GM23248 (cell line): Measurements from ENCODE around the gene RERE. TPM values are rescaled to one million over a fixed set of nuclear protein-coding genes. Genes with fewer than 3 reads are reported as not detected.

Experiments used
- DNase-seq: peaks from one replicate; pipeline ENCODE4 v3.0.0-alpha.2; 2015
- H2AFZ ChIP-seq: fragments of 200-600 bp; sonication (generic); 2 replicates; pipeline ENCODE4 v1.6.1; 2016; ENCODE audit warnings: antibody characterized with exemption
- H3F3A ChIP-seq: fragments of 200-600 bp; sonication (generic); 2 replicates; pipeline ENCODE4 v1.6.1; 2016; ENCODE audit warnings: mild to moderate bottlenecking, antibody characterized with exemption, mixed run types; ENCODE audit not compliant: insufficient read depth
- H3K27ac ChIP-seq: fragments of 200-600 bp; sonication (generic); 2 replicates; pipeline ENCODE4 v1.5.1; 2016; ENCODE audit warnings: mild to moderate bottlenecking
- H3K27me3 ChIP-seq: fragments of 200-600 bp; sonication (generic); replicated peaks from 2 replicates; pipeline ENCODE4 v1.6.1; 2016; ENCODE audit warnings: mild to moderate bottlenecking; ENCODE audit not compliant: insufficient read depth
- H3K36me3 ChIP-seq: fragments of 200-600 bp; sonication (generic); 2 replicates; pipeline ENCODE4 v1.6.1; 2016; ENCODE audit warnings: low read depth, mild to moderate bottlenecking
- H3K4me1 ChIP-seq: fragments of 200-600 bp; sonication (generic); 2 replicates; pipeline ENCODE4 v1.6.1; 2016; ENCODE audit warnings: mild to moderate bottlenecking; ENCODE audit not compliant: insufficient read depth
- H3K4me2 ChIP-seq: fragments of 200-600 bp; sonication (generic); one replicate; pipeline ENCODE4 v1.6.1; 2016; ENCODE audit warnings: mild to moderate bottlenecking; ENCODE audit not compliant: unreplicated experiment
- H3K4me3 ChIP-seq: fragments of 200-600 bp; sonication (generic); 2 replicates; pipeline ENCODE4 v1.5.1; 2016; ENCODE audit warnings: mild to moderate bottlenecking
- H3K79me2 ChIP-seq: fragments of 200-600 bp; sonication (generic); 2 replicates; pipeline ENCODE4 v1.6.1; 2016; ENCODE audit warnings: mild to moderate bottlenecking; ENCODE audit not compliant: insufficient read depth
- H3K9ac ChIP-seq: fragments of 200-600 bp; sonication (generic); 2 replicates; pipeline ENCODE4 v1.6.1; 2016; ENCODE audit warnings: mild to moderate bottlenecking
- H3K9me2 ChIP-seq: fragments of 200-600 bp; sonication (generic); 2 replicates; pipeline ENCODE4 v1.6.1; 2016; ENCODE audit warnings: mixed run types, mild to moderate bottlenecking, moderate library complexity; ENCODE audit not compliant: insufficient read depth
- H3K9me3 ChIP-seq: fragments of 200-600 bp; sonication (generic); one replicate; pipeline ENCODE4 v1.6.1; 2017; ENCODE audit warnings: low read depth
- H4K20me1 ChIP-seq: fragments of 200-600 bp; sonication (generic); 2 replicates; pipeline ENCODE4 v1.6.0; 2016; ENCODE audit not compliant: insufficient read depth
- EZH2 ChIP-seq: fragments of 200-600 bp; sonication (generic); IDR thresholded peaks from 2 replicates; pipeline ENCODE4 v1.6.1; 2018; ENCODE audit warnings: antibody characterized with exemption, mild to moderate bottlenecking; ENCODE audit not compliant: insufficient read depth, poor library complexity, severe bottlenecking
- EZH2phosphoT487 ChIP-seq: fragments of 200-600 bp; sonication (generic); IDR thresholded peaks from 2 replicates; pipeline ENCODE4 v1.6.1; 2018; ENCODE audit warnings: antibody characterized with exemption, moderate library complexity, mild to moderate bottlenecking, low read depth; ENCODE audit not compliant: insufficient read depth
- WGBS, 2 experiments: methylation state at CpG; one replicate each; pipeline ENCODE4 v1.1.6; 2015 to 2017; ENCODE audit warnings: low lambda C conversion rate in 2 of 2, low coverage in 1 of 2; ENCODE audit errors: missing lambda C conversion rate in 2 of 2; 5-methylcytosine and 5-hydroxymethylcytosine counted together
- in situ Hi-C: fragments of 300-500 bp; cut with MboI; formaldehyde crosslinking; loops from 2 replicates; pipeline ENCODE4 v1.15.0; 2020
- polyA plus RNA-seq: library from polyadenylated mRNA; unstranded; fragments of >200 nt; fragmentation: Nextera tagmentation; extraction: Ambion mirVana; gene quantifications from 2 replicates; pipeline ENCODE4 v1.2.1, GENCODE V29; 2016
- total RNA-seq: library from RNA; depleted of rRNA; stranded (reverse); fragments of >200 nt; shearing (Covaris generic); gene quantifications from 2 replicates; pipeline ENCODE4 v1.2.3, GENCODE V29; 2014

Gene RERE
- total and polyA plus RNA-seq, 2 experiments from 2014 or later, result 26.0 to 26.2 TPM

DNA sequence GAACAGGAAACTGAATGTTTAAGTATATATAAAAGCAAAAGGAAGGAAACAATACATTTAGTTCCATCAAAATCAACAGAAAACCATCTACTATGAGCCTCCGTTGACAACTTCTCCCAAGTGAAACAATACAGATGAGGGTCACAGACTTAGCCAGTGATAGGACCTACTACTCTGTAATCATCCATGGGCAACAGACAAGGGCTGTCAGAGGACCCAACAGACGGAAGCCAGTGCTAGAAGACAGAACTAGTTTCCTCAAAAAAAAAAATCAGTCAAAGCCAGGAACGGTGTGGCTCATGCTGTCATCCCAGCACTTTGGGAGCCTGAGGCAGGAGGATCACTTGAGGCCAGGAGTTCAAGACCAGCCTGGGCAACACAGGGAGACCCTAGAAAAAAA is 20.6 kb downstream of the RERE start:
- 63 to 64% methylated on average over 3 of the region's 3 CpGs for WGBS, 2 experiments
- Histone ChIP-seq H3K36me3 (no peaks in the 10 kb centered on the region), H2AFZ (no peak overlapping the region), H3K79me2 (peaks cover 9% of the 10 kb centered on the region), H3K4me3 (no peak overlapping the region), H3K27ac (no peak overlapping the region), H4K20me1 (no peaks in the 10 kb centered on the region), H3K27me3 (no peaks in the 10 kb centered on the region), H3K4me1 (no peaks in the 10 kb centered on the region), H3K9ac (no peak overlapping the region), H3K4me2 (no peak overlapping the region), H3K9me2 (no peaks in the 10 kb centered on the region), H3K9me3 (no peaks in the 10 kb centered on the region), H3F3A (peaks cover 6% of the 10 kb centered on the region; the same call in 1 of the 2 replicates)
- TF ChIP-seq EZH2, result no peak
- TF ChIP-seq EZH2phosphoT487, result no peak
- in situ Hi-C loops, result no loop called here
- DNase-seq, result no peak

DNA sequence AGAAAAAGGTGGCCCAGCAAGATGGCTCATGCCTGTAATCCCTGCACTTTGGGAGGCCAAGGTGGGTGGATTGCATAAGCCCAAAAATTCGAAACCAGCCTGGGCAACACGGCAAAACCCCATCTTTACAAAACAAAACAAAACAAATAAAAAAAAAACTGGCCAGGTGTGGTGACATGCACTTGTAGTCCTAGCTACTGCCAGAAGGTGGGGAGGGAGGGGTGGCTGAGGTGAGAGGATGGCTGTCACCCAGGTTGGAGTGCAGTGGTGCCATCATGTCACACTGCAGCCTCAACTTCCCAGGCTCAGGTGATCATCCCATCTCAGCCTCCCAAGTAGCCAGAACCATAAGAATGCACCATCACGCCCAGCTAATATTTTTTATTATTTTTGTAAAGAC is 22.8 kb downstream of the RERE start:
- Histone ChIP-seq H3K27me3 (no peaks in the 10 kb centered on the region), H2AFZ (no peak overlapping the region), H3K79me2 (peaks cover 9% of the 10 kb centered on the region; the same call in 1 of the 2 replicates), H3K36me3 (no peaks in the 10 kb centered on the region), H3K9me3 (no peaks in the 10 kb centered on the region), H3F3A (peaks cover 6% of the 10 kb centered on the region; the same call in 1 of the 2 replicates), H3K9ac (no peak overlapping the region), H3K4me1 (no peaks in the 10 kb centered on the region), H3K27ac (no peak overlapping the region), H3K4me3 (no peak overlapping the region), H3K9me2 (no peaks in the 10 kb centered on the region), H3K4me2 (no peak overlapping the region), H4K20me1 (no peaks in the 10 kb centered on the region)
- in situ Hi-C loops, result no loop called here
- 96 to 100% methylated on average over 3 of the region's 3 CpGs for WGBS, 2 experiments
- no peak for DNase-seq
- no peak for TF ChIP-seq EZH2phosphoT487
- no peak for TF ChIP-seq EZH2

DNA sequence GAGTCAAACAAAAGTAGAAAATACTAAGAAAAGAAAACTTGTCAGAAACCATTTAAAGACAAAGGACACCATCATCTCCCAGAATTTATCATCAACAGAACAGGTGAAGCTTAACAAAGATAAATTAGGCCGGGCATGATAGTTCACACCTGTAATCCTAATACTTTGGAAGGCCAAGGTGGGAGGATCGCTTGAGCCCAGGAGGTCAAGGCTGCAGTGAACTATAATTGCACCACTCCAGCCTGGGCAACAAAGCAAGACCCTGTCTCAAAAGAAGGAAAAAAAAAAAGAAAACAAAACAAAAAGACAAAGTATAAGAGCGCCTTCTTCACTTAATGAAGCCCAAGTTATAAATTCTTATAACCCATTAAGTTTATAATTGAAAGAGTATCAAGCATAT is 25.6 kb downstream of the RERE start:
- H4K20me1 ChIP-seq, result no peaks in the 10 kb centered on the region
- WGBS, 2 experiments, result 93 to 97% methylated on average over 3 of the region's 3 CpGs
- peaks cover 9% of the 10 kb centered on the region; the same call in 1 of the 2 replicates for H3K79me2 ChIP-seq

DNA sequence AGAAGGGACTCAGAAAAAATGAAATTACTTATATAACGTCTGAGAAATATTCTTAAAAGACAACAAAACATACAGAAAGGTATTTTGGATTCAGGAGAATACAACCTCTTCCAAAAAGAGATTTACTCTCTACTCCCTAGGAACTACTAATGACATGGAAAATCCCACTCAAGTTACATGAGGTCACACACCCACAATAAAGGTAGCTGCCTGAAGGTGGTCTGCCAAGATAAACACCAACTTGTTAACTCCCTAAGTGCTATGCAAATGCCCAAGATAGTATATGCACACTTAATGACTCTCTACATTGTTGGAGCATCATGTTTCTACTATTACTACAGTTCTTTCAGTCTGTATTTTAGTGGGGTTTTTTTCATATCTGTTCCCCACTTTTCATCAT is 26.5 kb downstream of the RERE start:
- WGBS, 2 experiments, result 50 to 74% methylated on average over 1 of the region's 1 CpG
- H2AFZ ChIP-seq, result no peak overlapping the region
- H3K4me3 ChIP-seq, result no peak overlapping the region
- peaks cover 9% of the 10 kb centered on the region; the same call in 1 of the 2 replicates for H3K79me2 ChIP-seq
- no peaks in the 10 kb centered on the region for H3K9me2 ChIP-seq
- H3K4me1 ChIP-seq, result no peaks in the 10 kb centered on the region
- H3K27ac ChIP-seq, result no peak overlapping the region
- H3K9me3 ChIP-seq, result no peaks in the 10 kb centered on the region
- in situ Hi-C loops, result no loop called here
- no peak for TF ChIP-seq EZH2
- TF ChIP-seq EZH2phosphoT487, result no peak
- no peak overlapping the region for H3K4me2 ChIP-seq
- H3K36me3 ChIP-seq, result no peaks in the 10 kb centered on the region
- H4K20me1 ChIP-seq, result no peaks in the 10 kb centered on the region
- H3K9ac ChIP-seq, result no peak overlapping the region
- H3F3A ChIP-seq, result no peaks in the 10 kb centered on the region
- no peaks in the 10 kb centered on the region for H3K27me3 ChIP-seq
- DNase-seq, result no peak

More for the DNA sequence above, 25.6 kb downstream of the RERE start:
- H3K4me2 ChIP-seq, result no peak overlapping the region
- H3K27me3 ChIP-seq, result no peaks in the 10 kb centered on the region
- no peak overlapping the region for H3K4me3 ChIP-seq
- H3F3A ChIP-seq, result no peaks in the 10 kb centered on the region
- no peaks in the 10 kb centered on the region for H3K9me3 ChIP-seq
- H3K9ac ChIP-seq, result no peak overlapping the region
- no peaks in the 10 kb centered on the region for H3K4me1 ChIP-seq
- no peak for DNase-seq
- H3K27ac ChIP-seq, result no peak overlapping the region
- no peaks in the 10 kb centered on the region for H3K9me2 ChIP-seq
- H3K36me3 ChIP-seq, result no peaks in the 10 kb centered on the region
- H2AFZ ChIP-seq, result no peak overlapping the region
- in situ Hi-C loops, result no loop called here
- TF ChIP-seq EZH2phosphoT487 (no peak), EZH2 (no peak)

DNA sequence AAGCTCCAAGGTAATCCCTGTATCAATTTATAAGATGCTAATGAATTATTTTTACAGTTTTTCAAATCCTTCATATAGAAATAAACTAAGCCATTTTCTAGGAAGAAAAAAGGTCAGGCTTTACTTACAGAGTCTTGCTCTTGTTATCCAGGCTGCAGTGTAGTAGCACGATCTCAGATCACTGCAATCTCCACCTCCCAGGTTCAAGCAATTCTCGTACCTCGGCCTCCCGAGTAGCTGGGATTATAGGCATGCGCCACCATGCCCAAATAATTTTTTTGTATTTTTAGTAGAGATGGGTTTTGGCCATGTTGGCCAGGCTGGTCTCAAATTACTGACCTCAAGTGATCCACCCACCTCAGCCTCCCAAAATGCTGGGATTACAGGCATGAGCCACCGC is 27.0 kb downstream of the RERE start:
- in situ Hi-C loops, result no loop called here
- TF ChIP-seq EZH2phosphoT487 (no peak), EZH2 (no peak)
- H2AFZ ChIP-seq, result no peak overlapping the region
- H3K9ac ChIP-seq, result no peak overlapping the region
- no peak for DNase-seq
- no peak overlapping the region for H3K4me2 ChIP-seq
- no peaks in the 10 kb centered on the region for H3K27me3 ChIP-seq
- no peaks in the 10 kb centered on the region for H3K36me3 ChIP-seq
- no peak overlapping the region for H3K27ac ChIP-seq
- H3K4me1 ChIP-seq, result no peaks in the 10 kb centered on the region
- H3K79me2 ChIP-seq, result peaks cover 9% of the 10 kb centered on the region; the same call in 1 of the 2 replicates
- no peaks in the 10 kb centered on the region for H3K9me2 ChIP-seq
- no peaks in the 10 kb centered on the region for H3K9me3 ChIP-seq
- H3K4me3 ChIP-seq, result no peak overlapping the region
- 88 to 92% methylated on average over 6 of the region's 6 CpGs for WGBS, 2 experiments
- H3F3A ChIP-seq, result no peaks in the 10 kb centered on the region
- H4K20me1 ChIP-seq, result no peaks in the 10 kb centered on the region
